GM21381 (cell line): ENCODE measurements around the gene CNIH2.
"Not testable (repeated sequence)": the region's sequence is repeated elsewhere in the genome, so short reads cannot be mapped to it uniquely, and the experiment has no call there.

Experiments used
- ATAC-seq: cut with Tn5 transposase; IDR thresholded peaks from one replicate; pipeline ENCODE4 v1.9.1; 2021; ENCODE audit warnings: mild to moderate bottlenecking, moderate library complexity; ENCODE audit not compliant: unreplicated experiment

CNIH2 gene

DNA sequence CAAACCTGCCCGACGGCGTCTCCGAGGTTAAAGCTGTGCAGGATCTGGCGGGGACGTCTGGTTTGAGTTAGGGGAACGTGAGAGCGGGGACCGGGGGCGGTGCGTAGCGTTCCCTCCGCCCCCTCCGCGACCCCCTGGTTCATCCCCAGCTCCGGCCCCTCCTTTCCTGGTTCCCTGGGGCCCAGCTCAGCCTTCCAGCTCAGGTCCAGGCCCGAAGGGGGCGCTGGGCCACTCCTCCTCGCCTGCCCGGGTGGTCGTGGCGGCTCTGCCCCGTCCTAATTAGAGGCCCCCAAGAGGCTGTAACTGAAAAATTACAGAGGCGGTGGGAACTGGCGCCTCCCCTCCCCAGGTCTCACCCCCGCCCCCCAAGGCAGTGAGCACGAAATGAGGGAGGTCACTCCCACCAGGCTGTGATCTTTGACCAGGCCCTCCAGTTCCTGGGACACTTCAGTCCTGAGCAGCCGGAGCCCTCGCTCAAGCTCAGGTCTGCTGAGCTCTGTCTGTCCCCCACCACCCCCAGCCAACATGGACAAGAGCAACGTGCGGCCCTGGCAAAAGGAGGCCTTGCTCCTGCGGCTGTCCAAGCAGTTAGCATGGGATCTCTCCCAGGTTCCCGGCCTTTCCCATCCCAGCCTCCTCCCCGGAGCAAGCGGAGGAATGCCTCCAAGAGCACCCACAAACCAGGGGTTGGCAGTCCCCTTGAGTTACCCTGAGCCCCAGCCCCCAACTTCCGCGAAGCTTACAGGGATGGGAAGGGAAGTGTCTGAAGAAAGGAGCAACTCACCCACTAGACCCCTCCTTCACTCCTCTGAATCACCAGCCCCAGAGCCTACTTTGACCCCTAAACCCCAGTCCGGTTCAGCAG, 35.6 kb downstream of the CNIH2 start:
- ATAC-seq = no peak

DNA sequence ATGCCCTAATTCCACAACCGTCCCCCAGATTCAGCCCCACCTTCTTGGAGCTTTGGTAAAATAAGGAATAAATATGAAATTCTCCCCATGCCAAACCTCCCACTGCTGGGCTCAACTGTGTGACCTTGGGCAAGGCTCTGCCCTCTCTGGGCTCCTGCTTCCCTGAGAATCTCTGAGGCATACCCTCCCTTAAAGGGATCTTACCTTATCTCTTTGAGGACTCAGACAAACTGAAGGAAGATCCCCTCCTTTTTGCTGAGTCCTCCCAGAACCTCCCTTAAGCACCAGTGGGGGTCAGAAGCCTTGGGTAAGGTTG, 36.2 kb downstream of the CNIH2 start:
- ATAC-seq = no peak

DNA sequence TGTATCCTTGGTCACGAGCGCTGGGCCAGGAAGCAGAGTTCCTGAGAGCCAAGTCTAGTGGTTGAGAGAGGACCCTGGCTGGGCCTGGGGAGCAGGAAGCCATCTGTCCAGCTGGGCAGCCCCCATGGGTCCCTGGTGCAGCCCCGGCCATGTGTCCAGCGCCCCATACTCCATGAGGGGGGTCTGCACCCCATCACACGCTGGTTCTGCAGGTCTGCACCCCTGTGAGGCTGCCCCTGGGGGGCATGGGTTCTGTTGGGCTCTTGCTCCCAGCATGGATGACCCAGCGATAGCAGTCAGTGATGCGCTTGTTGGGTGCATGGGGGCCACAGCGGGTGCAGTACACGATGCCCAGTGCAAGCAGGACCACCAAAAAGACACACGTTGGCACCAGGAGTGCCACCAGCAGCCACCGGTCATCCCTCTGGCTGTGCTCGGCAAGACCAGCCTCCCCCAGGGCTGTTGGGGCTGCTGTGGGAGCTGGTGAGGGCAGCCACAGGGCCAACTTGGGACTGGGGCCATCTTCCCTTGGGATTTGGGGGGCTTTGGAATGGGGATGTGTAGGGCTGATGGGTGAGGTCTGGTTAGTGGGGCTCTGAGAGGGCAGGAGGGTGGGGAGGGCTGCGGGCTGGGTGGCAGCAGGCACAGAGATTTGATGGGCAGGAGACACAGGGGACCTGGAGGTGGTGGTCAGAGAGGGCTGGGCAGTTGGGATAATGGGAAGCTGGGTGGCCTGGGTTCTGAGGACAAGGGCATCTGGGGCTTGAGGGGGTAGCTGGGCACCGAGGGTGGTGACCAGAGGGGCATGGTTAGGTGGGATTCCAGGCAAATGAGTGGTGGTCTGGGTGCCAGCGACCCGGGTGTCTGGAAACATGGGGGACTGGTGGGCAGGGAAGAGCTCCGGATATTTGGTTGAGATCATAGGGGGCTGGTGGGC, 36.9 kb downstream of the CNIH2 start:
- no peak for ATAC-seq

DNA sequence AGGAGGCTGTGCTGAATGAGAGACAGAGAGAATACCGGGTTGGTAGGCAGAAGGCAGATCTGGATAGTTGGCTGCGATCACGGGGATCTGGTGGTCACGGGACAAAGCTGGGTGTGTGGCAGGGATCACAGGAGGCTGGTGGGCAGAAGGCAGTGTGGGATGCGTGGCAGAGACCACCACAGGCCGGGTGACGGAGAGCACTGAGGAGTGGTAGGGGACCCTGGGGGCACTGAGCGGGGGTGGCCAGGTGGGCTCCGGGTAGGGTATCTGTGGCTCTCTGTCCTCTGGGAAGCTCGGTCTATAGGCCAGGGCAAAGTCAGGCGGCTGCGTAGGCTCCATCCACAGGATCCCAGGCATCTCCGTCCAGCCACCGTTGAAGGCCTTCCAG, 37.5 kb downstream of the CNIH2 start:
- ATAC-seq = no peak

DNA sequence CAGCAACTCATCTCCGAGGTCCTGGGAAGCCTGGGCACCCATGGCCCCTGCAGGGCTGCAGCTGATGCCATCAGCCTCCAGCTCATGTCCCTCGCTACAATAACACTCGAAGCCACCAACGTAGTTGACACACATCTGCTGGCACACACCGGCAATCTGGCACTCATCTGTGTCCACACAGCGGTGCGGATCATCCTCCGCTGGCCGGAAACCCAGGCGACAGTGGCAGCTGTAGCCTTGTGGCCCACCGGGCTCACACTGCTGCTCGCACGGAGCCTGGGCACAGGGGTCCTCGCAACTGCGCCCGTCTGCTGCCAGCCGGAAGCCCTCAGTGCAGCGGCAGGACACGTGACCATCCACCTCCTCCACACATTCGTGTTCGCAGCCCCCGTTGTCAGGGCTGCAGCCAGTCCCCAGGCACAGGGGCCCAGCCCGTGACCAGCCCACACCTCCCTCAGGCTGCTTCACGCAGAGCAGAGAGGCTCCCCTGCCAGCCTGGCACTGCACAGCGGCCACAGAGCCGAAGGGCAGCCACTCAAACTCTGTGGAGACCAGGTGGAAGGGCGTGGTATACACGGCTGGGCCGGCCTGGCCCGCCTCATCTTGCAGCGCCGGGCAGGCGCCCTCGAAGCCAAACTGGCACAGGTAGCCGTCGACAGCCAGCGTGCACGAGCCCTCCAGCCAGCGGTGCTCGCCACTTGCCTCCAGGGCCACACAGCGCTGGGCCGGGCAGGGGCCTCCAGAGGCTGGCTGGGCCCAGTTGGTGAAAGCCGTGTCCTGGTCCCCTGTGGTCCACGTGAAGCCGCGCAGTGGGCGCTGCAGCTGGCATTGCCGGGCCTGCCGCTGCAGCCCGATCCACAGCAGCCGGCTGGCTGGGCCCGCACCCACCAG, 38.2 kb downstream of the CNIH2 start:
- ATAC-seq = no peak

DNA sequence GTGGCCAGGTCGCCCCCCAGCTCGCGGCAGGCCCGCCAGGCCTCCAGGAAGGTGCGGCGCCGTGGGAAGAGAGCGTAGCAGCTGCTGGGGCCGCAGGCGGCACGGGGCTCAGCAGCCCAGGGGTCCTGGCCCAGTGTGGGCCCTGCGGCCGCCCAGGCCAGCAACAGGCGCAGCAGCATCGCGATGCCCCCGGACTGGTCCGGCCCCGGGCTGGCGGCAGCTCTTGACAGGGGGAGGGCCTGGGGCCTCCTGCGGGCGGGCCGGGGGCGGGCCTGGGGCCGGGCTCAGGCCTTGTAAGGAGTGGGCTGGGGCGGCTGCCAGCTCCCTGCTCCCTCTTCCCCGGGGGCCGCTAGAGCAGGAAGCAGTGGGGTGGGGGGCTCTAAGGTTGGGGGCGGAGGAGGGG, 38.9 kb downstream of the CNIH2 start, which contains the start of gene CD248:
Gene CD248, minus strand, starts transcription at position 196 of the 403 bp plus-strand sequence. Its CDS starts 17 bp downstream, at position 179.
- ATAC-seq = no peak

DNA sequence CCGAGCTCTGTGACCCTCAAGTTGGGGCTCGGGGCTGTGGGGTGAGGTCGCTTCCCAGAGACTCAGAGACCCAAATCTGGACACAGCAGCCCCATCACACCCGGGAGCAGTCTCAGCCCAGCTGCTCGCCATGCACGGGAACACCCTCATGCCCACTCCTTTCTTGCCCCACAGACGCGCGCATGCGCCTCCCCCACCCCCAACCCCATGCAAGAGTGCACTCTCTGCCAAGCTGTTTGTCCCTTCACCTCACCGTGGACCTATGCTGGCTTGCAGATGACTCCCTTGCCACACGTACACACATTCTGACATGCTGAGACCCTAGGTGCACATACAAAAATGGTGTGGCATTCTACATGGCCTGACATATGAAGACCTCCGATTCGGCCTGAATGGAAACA, 39.3 kb downstream of the CNIH2 start:
- no peak for ATAC-seq

DNA sequence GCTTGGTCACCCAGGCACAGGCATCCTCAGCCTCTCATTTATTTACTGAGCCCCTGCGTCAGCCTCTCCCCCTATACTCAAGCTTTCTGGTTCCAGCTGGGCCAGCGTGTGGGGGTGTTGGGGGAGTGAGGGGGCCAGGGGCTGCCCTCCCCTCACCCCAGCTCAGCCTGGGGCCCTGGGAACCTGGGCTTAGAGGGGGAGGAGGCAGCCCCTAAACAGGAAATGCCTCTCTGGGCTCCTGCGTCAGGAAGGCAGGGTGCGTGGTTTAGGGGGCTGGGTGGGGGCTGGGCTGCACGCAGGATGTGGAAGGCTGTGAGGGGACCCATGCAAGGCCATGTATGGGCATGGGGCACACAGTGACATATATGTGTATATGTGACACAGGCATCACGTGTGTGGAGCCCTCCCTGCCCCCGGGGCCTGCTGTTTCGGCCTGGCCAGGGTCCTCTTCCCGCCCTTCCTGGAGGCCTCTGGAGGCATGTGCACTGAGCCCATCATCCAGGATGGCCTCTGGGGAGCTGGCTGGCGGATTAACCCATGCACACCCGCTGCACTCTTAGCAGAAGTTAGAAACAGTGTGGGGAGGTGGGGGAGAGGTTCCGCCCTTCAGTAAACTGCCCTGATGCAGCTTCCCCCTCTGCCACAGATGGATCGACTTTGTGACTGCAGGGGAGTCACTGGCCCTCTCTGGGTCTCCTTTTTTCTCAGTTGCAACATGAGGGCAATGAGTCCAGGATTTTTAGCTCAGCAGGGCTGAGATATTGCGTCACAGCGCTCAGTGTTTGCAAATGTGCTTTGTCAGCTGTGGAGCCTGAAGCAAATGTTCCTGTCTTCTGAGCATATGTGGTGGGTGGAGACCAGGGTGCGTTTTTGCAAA, 40.0 kb downstream of the CNIH2 start:
- no peak for ATAC-seq

DNA sequence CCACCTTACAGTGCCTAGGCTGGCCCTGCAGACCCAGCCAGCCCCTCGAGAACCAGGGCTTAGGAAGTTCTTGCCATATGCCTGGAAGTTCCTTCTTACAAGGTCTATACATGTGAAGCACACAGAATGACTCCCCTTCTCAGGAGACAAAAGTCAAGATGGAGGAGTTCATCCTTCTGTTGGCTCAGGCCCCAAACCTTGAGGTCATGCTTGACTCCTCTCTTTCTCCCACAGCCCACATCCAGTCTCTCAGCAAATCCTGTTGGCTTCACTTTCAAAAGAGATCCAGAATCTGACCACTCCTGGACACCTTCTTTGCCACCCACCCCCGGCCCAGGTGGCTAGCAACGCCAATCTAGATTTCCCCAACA, 40.6 kb downstream of the CNIH2 start:
- ATAC-seq = no peak

DNA sequence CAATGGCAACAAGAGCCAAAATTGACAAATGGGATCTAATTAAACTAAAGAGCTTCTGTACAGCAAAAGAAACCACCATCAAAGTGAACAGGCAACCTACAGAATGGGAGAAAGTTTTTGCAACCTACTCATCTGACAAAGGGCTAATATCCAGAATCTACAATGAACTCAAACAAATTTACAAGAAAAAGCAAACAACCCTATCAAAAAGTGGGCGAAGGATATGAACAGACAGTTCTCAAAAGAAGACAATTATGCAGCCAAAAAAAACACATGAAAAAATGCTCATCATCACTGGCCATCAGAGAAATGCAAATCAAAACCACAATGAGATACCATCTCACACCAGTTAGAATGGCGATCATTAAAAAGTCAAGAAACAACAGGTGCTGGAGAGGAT, 42.3 kb downstream of the CNIH2 start:
- not testable (repeated sequence) for ATAC-seq

DNA sequence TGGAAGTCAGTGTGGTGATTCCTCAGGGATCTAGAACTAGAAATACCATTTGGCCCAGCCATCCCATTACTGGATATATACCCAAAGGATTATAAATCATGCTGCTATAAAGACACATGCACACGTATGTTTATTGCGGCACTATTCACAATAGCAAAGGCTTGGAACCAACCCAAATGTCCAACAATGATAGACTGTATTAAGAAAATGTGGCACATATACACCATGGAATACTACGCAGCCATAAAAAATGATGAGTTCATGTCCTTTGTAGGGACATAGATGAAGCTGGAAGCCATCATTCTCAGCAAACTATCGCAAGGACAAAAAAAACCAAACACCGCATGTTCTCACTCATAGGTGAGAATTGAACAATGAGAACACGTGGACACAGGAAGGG, 42.8 kb downstream of the CNIH2 start:
- ATAC-seq = not testable (repeated sequence)

DNA sequence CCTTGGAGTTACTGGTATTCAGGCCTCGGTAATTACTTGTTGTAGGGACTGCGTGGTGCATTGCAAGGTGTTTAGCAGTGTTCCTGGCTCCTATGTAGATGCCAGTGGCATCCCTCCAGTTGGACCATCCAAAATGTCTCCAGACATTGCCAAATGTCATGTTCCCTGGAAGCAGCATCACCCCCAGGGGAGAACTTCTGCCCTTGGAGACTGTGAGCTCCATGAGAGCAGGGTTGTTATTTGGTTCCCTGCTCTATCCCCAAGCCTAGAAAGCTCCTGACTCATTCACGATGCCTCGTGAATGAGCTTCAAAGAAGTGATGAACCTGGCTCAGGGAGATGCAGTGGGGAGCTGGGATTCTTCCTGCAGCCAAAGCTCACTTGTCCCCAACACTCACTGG, 43.6 kb downstream of the CNIH2 start:
- no peak for ATAC-seq

DNA sequence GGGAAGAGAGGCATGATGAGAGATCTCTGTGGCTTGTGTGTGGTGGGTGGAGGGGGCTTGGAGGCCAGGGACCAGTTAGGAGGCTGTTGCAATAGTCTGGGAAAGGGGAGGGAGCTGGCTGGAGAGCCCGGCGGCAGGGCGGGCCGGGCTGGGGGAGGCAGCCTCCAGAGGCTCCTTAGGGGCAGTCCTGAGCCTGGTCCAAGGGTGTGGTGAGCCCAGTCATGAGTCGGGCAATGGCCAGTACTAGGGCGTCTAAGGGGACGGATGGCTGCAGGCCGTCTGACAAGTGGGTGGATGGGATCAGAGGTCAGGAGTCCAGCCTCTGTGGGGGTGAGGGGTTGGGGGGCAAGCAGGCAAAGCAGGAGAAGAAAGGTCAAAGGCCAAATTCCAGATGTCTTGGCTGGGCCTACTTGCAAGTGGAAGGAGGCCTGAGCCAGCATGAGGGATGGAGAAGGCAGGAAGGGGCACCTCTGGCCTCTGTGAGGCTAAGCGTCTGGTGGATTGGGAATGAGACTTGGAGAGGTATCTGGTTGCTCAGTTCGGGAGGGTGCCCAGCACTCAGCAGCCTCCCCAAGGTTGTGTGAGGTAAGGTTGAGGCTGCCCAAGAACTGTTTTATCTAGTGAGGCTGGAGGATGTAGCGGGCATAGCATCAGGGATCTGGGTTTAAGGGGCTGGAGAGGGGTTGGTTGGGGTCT, 44.9 kb downstream of the CNIH2 start:
- no peak for ATAC-seq

DNA sequence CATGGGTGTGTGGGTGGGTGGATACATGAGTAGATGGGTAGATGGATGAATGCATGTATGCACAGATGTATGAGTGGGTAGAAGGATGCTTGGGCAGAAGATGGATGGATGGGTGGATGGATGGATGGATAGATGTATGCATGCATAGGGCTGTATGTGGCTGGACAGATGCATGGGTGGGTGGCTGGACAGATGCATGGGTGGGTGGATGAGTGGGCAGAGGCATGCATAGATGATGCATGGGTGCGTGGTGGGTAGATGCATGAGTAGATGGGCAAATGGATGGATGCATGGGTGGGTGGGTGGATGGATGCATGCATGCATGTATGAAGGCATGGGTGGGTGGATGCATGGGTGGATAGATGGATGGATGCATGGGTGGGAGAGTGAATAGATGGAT, 45.7 kb downstream of the CNIH2 start:
- ATAC-seq = no peak

DNA sequence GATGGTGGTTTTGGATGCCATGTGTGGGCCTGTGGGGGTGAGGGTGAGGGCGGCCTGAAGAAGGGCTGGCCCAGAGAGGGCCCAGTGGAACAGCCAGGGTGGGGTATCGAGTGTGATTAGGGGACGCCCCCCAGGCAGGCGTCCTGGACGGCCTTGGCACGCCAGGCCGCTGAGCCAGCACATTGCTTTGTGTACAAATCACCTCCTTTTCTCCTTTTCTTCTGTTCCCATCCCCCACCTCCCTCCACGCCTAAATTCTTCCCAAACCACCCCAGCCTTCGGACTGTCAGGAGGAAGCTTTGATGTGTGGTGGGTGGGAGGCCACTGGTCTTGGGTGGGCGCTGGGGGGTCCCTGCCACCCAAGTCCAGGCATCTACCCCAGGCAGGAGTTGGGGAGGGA, 46.7 kb downstream of the CNIH2 start:
- no peak for ATAC-seq

DNA sequence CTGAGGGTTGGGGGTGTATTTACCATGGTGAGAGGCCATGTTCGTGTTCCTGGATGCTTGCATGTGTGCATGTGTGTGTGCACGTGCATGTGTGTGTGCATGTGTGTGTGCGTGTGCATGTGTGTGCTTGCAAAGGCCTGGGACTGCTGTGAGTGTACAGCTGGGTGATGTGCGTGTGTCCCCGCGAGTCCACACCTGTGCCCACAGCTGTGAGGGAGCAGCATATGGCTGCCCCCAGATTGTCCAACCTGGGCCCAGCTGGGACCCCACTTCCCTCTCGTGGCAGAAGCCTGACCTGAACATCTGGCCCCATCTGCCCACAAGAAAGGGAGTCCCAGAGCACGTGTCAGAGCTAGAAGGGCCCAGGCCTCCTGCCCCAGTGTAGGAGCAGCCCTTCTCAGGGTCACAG, 47.3 kb downstream of the CNIH2 start:
- no peak for ATAC-seq

DNA sequence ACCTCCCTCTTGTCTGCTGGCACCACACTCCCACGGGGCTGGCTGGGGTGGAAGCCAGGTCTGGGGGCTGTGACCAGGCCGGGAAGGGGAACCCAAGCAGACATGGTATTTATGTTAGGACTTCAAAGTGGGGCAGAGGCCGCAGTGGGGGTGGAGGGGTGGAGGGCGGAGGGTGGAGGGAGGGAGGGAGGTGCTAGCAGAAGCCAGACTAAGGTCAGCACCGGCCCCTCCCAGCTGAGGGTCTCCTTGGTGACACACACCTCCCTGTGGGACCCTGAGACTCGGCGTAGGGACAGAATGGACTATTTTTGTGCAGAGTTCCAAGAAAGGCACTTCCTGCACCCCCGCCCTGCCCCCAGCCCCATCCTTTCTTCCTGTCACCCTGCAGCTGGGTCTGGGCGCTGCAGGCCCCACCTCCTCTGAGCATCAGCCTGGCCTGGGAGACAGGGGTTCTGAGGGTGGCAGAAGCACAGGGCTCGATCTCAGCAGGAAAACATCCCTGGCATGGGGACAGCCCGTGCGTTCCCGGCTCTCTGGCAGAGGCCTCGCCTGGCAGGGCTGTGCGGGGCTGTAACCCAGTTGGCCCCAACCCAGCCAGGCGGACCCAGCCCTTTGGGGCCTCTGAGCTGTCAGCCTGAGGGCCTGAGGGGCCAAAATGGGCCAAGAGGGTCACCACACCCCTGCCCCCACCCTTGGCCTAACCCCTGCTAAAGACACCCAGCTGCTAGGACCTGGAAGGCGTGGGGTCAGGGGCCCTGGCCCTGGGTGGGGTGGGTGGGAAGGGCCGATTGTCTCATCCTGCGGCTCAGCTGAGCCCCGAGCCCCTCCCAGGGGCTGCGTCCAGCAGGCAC, 48.5 kb downstream of the CNIH2 start:
- no peak for ATAC-seq

DNA sequence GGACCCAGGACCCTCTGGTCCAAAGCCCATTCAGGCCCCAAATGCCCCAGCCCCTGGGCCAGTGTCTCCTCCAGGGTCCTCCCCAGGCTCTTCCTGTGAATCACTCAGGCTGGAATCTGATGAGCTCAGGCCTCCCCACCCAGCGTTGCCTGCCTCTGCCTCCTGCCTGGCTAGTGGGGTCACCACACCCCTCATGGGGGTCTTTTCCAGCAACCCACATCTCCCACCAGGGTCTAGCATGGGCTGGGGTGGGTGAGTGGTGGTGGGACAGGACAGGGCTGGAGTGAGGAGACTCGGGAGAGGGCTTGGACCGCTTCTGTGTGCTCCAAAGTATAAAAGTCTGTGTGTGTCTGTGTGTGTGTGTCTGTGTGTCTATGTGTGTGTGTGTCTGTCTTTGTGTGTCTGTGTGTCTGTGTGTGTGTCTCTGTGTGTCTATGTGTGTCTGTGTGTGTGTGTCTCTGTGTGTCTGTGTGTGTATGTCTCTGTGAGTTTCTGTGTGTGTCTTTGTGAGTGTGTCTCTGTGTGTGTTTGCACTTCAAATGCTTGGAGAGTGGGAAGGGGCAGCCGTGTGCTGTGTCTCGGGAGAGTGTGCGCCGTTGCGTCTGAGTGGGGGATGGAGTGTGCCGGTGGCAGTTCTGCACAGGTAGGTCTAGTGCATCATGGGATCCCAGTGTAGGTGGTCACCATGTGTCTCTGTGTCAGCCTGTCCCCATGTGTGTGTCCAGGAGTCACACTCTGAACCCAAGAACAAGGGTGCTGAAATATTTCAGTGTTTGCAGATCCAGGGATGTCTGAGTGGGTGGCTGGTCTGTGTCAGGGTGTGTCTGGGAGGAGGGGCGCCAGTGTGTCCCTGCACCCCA, 49.4 kb downstream of the CNIH2 start:
- ATAC-seq = no peak
